ENCODE results near the gene ABCC4. TPM values are rescaled to one million over a fixed set of nuclear protein-coding genes. Genes with fewer than 3 reads are reported as not detected.
A peak's percentile ranks its signal among the peaks of the same experiment; 100 is the strongest.

Gene ABCC4
- total and polyA plus RNA-seq, 9 of the 15 experiments (the other 6 are each of a cell fraction or from before 2014, with no cell fraction given): 9.4 to 46.1 (median 25.4) TPM

DNA sequence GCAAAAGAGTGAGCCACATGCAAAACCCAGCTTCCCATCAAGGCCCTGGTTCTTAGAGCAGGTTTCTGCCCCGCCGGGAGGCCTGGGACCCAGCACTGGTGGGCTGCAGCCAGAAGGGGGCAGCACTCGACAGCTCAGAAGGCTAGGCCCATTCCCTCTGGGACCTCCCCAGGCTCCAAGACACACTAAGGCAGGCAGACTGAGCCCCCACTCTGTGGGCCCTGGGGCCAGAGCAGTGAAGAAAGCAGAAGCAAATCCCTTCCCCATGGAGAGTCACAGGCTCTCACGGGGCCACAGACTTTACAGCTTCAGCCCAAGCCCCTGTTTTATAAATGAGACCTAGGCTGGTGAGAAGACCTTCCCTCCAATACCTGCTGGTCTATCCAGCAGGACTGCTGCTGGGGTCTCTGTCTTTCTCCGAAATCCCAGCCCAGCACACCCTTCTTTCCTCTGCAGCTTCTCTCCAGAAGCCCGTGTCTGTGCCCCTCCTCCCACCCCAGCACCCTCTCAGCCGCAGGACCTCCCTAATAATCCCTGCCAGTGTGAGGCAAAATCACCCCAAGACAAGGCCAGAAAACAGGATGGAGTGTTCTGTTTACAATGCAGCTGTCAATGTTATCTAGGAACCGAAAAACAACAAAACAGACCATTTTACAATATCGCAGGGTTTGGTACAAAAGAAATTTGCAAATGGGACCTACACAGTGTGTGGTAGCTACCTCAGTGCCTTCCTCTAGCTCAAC lies 109.3 kb downstream of the ABCC4 start (continued):
- TF ChIP-seq, protein P1, sequence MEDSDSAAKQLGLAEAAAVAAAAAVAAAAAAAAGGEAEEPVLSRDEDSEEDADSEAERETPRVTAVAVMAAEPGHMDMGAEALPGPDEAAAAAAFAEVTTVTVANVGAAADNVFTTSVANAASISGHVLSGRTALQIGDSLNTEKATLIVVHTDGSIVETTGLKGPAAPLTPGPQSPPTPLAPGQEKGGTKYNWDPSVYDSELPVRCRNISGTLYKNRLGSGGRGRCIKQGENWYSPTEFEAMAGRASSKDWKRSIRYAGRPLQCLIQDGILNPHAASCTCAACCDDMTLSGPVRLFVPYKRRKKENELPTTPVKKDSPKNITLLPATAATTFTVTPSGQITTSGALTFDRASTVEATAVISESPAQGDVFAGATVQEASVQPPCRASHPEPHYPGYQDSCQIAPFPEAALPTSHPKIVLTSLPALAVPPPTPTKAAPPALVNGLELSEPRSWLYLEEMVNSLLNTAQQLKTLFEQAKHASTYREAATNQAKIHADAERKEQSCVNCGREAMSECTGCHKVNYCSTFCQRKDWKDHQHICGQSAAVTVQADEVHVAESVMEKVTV (CRISPR knock-in tag; IDR thresholded peaks at IDR 0.05): peak; percentile 65; the same call in 1 of the 2 replicates
- TF ChIP-seq, protein P2, sequence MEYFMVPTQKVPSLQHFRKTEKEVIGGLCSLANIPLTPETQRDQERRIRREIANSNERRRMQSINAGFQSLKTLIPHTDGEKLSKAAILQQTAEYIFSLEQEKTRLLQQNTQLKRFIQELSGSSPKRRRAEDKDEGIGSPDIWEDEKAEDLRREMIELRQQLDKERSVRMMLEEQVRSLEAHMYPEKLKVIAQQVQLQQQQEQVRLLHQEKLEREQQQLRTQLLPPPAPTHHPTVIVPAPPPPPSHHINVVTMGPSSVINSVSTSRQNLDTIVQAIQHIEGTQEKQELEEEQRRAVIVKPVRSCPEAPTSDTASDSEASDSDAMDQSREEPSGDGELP (CRISPR knock-in tag; IDR thresholded peaks at IDR 0.05; ENCODE audit: borderline replicate concordance): peak; percentile 38; the same call in 1 of the 2 replicates
- TF ChIP-seq ARID2 (IDR thresholded peaks at IDR 0.05): peak; percentile 55; the same call in 1 of the 2 replicates
- TF ChIP-seq, protein P3, sequence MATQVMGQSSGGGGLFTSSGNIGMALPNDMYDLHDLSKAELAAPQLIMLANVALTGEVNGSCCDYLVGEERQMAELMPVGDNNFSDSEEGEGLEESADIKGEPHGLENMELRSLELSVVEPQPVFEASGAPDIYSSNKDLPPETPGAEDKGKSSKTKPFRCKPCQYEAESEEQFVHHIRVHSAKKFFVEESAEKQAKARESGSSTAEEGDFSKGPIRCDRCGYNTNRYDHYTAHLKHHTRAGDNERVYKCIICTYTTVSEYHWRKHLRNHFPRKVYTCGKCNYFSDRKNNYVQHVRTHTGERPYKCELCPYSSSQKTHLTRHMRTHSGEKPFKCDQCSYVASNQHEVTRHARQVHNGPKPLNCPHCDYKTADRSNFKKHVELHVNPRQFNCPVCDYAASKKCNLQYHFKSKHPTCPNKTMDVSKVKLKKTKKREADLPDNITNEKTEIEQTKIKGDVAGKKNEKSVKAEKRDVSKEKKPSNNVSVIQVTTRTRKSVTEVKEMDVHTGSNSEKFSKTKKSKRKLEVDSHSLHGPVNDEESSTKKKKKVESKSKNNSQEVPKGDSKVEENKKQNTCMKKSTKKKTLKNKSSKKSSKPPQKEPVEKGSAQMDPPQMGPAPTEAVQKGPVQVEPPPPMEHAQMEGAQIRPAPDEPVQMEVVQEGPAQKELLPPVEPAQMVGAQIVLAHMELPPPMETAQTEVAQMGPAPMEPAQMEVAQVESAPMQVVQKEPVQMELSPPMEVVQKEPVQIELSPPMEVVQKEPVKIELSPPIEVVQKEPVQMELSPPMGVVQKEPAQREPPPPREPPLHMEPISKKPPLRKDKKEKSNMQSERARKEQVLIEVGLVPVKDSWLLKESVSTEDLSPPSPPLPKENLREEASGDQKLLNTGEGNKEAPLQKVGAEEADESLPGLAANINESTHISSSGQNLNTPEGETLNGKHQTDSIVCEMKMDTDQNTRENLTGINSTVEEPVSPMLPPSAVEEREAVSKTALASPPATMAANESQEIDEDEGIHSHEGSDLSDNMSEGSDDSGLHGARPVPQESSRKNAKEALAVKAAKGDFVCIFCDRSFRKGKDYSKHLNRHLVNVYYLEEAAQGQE (IDR thresholded peaks at IDR 0.05; ENCODE audit: borderline replicate concordance): peak; percentile 83; the same call in 1 of the 2 replicates
- TF ChIP-seq, protein P3 (CRISPR knock-in tag; IDR thresholded peaks at IDR 0.05; ENCODE audit: low read depth): no peak
- TF ChIP-seq ZBTB7A (IDR thresholded peaks at IDR 0.05; ENCODE audit: borderline replicate concordance, control insufficient read depth, low read depth, low read length): peak; percentile 35; the same call in 1 of the 2 replicates
- TF ChIP-seq, protein P4, sequence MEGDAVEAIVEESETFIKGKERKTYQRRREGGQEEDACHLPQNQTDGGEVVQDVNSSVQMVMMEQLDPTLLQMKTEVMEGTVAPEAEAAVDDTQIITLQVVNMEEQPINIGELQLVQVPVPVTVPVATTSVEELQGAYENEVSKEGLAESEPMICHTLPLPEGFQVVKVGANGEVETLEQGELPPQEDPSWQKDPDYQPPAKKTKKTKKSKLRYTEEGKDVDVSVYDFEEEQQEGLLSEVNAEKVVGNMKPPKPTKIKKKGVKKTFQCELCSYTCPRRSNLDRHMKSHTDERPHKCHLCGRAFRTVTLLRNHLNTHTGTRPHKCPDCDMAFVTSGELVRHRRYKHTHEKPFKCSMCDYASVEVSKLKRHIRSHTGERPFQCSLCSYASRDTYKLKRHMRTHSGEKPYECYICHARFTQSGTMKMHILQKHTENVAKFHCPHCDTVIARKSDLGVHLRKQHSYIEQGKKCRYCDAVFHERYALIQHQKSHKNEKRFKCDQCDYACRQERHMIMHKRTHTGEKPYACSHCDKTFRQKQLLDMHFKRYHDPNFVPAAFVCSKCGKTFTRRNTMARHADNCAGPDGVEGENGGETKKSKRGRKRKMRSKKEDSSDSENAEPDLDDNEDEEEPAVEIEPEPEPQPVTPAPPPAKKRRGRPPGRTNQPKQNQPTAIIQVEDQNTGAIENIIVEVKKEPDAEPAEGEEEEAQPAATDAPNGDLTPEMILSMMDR (IDR thresholded peaks at IDR 0.05 in 2 of 3, conservative IDR thresholded peaks at IDR 0.05 in 1 of 3; ENCODE audit: insufficient read depth in 2 of 3, low read depth in 1 of 3, low read length in 3 of 3): peak; percentile 78 to 88 (median 88)
- TF ChIP-seq ZNF253 (CRISPR knock-in tag; conservative IDR thresholded peaks at IDR 0.05): no peak
- no peak for TF ChIP-seq SIX5 (IDR thresholded peaks at IDR 0.05; ENCODE audit: borderline replicate concordance in 1 of 2, insufficient read depth in 1 of 2, low read depth in 1 of 2, low read length in 2 of 2)
- peak; percentile 47; the same call in 1 of the 2 replicates for TF ChIP-seq RB1 (IDR thresholded peaks at IDR 0.05; ENCODE audit: low read depth)
- TF ChIP-seq KDM2B (CRISPR knock-in tag; IDR thresholded peaks at IDR 0.05): no peak
- peak; percentile 66; the same call in 1 of the 2 replicates for TF ChIP-seq STAG1 (CRISPR knock-in tag; IDR thresholded peaks at IDR 0.05; ENCODE audit: borderline replicate concordance)
- TF ChIP-seq MAZ (CRISPR knock-in tag; conservative IDR thresholded peaks at IDR 0.05 in 1 of 2, IDR thresholded peaks at IDR 0.05 in 1 of 2): peak in 1 of 2 experiments; percentile 56; a peak in 1 of 4 replicates
- TF ChIP-seq MCM3 (IDR thresholded peaks at IDR 0.05): no peak

Data from K562 (cell line).